Endothelial cell of umbilical vein (primary cell): ENCODE measurements around the gene TMEM98. TPM values are rescaled to one million over a fixed set of nuclear protein-coding genes. Genes with fewer than 3 reads are reported as not detected.

Experiments
- BruUV-seq: library from RNA; stranded (reverse); fragments of 400-500 nt; replicated peaks from 2 replicates; lab custom pipeline; 2021; lab: Mats Ljungman, UMichigan
- CTCF ChIA-PET: fragments of 300-600, 350-600 bp; sonication (Branson Sonifier 250); formaldehyde crosslinking; loops from one replicate; lab custom pipeline; 2021; ENCODE audit warnings: antibody characterized with exemption, inconsistent platforms; lab: Charles Lee
- POLR2A ChIA-PET: fragments of 300-600, 350-600 bp; sonication (Branson Sonifier 250); formaldehyde crosslinking; loops from one replicate; lab custom pipeline; 2021; ENCODE audit warnings: antibody characterized with exemption, inconsistent platforms; lab: Charles Lee
- DNase-seq: peaks from one replicate; pipeline ENCODE4 v3.0.0-alpha.2; 2011; ENCODE audit warnings: low read depth, low spot score
- FAIRE-seq: peaks from 2 replicates; lab custom pipeline; 2011; peaks lifted over from hg19 to GRCh38; lab: Jason Lieb, UNC
- H2AFZ ChIP-seq: 2 replicates; pipeline ENCODE4 v1.6.0; 2012; ENCODE audit warnings: low read depth, low read length, control low read depth, inconsistent platforms
- H3K27ac ChIP-seq: 2 replicates; pipeline ENCODE4 v1.5.1; 2011; ENCODE audit warnings: low read depth, mild to moderate bottlenecking, control low read depth, low read length, moderate library complexity; ENCODE audit not compliant: insufficient read depth
- H3K27me3 ChIP-seq, 2 experiments: 2 replicates each; pipeline versions ENCODE4 v1.6.0 to v1.6.1; 2011; ENCODE audit warnings: low read length in 2 of 2, mixed read lengths in 1 of 2; ENCODE audit not compliant: control insufficient read depth in 2 of 2, insufficient read depth in 2 of 2
- H3K36me3 ChIP-seq, 2 experiments: 2 replicates in 1 of 2; 3 replicates in 1 of 2; pipeline ENCODE4 v1.5.1; 2011; ENCODE audit warnings: low read length in 2 of 2, mild to moderate bottlenecking in 1 of 2, moderate library complexity in 1 of 2; ENCODE audit not compliant: control insufficient read depth in 2 of 2, insufficient read depth in 2 of 2; ENCODE audit errors: extremely low read depth in 1 of 2
- H3K4me1 ChIP-seq: 3 replicates; pipeline ENCODE4 v1.5.1; 2011; ENCODE audit warnings: mild to moderate bottlenecking, low read length; ENCODE audit not compliant: control insufficient read depth, insufficient read depth; ENCODE audit errors: extremely low read depth
- H3K4me2 ChIP-seq: 2 replicates; pipeline ENCODE4 v1.6.1; 2011; ENCODE audit warnings: low read length, control low read depth, mixed read lengths; ENCODE audit not compliant: insufficient read depth
- H3K4me3 ChIP-seq, 3 experiments: fragments of 200-600 bp in 1 of 3; sonication (generic), shearing (Covaris generic) in 1 of 3; replicated peaks in 1 of 3; 2 replicates each; pipeline ENCODE4 v1.5.1; 2011 to 2016; ENCODE audit warnings: control low read depth in 3 of 3, low read length in 3 of 3, mild to moderate bottlenecking in 2 of 3, inconsistent platforms in 1 of 3, low read depth in 1 of 3, moderate library complexity in 1 of 3; ENCODE audit not compliant: insufficient read depth in 1 of 3
- H3K79me2 ChIP-seq: 2 replicates; pipeline ENCODE4 v1.6.0; 2012; ENCODE audit warnings: low read length, inconsistent platforms; ENCODE audit not compliant: control insufficient read depth, insufficient read depth
- H3K9ac ChIP-seq: replicated peaks from 2 replicates; pipeline ENCODE3; 2011; ENCODE audit warnings: low read length, control low read depth; ENCODE audit not compliant: insufficient read depth; ENCODE audit errors: extremely low read depth
- H3K9me1 ChIP-seq: replicated peaks from 3 replicates; pipeline ENCODE4 v1.6.0; 2011; ENCODE audit warnings: mild to moderate bottlenecking, low read length; ENCODE audit not compliant: control insufficient read depth, insufficient read depth; ENCODE audit errors: extremely low read depth
- H3K9me3 ChIP-seq: replicated peaks from 2 replicates; pipeline ENCODE4 v1.5.1; 2012; ENCODE audit warnings: low read length, inconsistent platforms; ENCODE audit not compliant: control insufficient read depth, insufficient read depth
- H4K20me1 ChIP-seq: replicated peaks from 2 replicates; pipeline ENCODE3; 2011; ENCODE audit warnings: mild to moderate bottlenecking, low read length; ENCODE audit not compliant: control insufficient read depth, insufficient read depth; ENCODE audit errors: extremely low read depth
- CTCF ChIP-seq, 2 donors: IDR thresholded peaks; 1 replicate in 1 of 2; 2 replicates in 1 of 2; pipeline ENCODE4 v1.5.1; 2011; ENCODE audit warnings: low read length in 2 of 2, mild to moderate bottlenecking in 2 of 2, moderate library complexity in 2 of 2, control low read depth in 1 of 2, inconsistent platforms in 1 of 2, low read depth in 1 of 2; ENCODE audit not compliant: insufficient read depth in 1 of 2; ENCODE audit errors: extremely low read depth in 1 of 2
- EZH2 ChIP-seq: IDR thresholded peaks from 2 replicates; pipeline ENCODE4 v1.6.1; 2012; ENCODE audit warnings: borderline replicate concordance, low read depth, mild to moderate bottlenecking, moderate library complexity, low read length, inconsistent platforms; ENCODE audit not compliant: severe bottlenecking
- FOS ChIP-seq: IDR thresholded peaks from 2 replicates; pipeline ENCODE4 v1.6.1; 2011; ENCODE audit warnings: mild to moderate bottlenecking, low read length, moderate library complexity, borderline replicate concordance; ENCODE audit not compliant: insufficient read depth
- GATA2 ChIP-seq: IDR thresholded peaks from 2 replicates; pipeline ENCODE4 v1.7.0; 2011; ENCODE audit warnings: low read depth, mild to moderate bottlenecking, moderate library complexity, mixed read lengths, low read length; ENCODE audit not compliant: insufficient read length, insufficient read depth
- JUN ChIP-seq: IDR thresholded peaks from 2 replicates; pipeline ENCODE4 v1.6.1; 2011; ENCODE audit warnings: borderline replicate concordance, low read depth; ENCODE audit not compliant: insufficient read length, insufficient read depth
- MAX ChIP-seq: IDR thresholded peaks from 2 replicates; pipeline ENCODE4 v1.6.1; 2011; ENCODE audit not compliant: insufficient read depth, insufficient read length
- MYC ChIP-seq: IDR thresholded peaks from one replicate; pipeline ENCODE4 v1.6.1; 2011; ENCODE audit warnings: mild to moderate bottlenecking, low read depth, low read length
- POLR2A ChIP-seq: IDR thresholded peaks from 2 replicates; pipeline ENCODE4 v1.6.1; 2012; ENCODE audit warnings: low read depth, mild to moderate bottlenecking, control low read depth, low read length
- POLR2AphosphoS5 ChIP-seq: IDR thresholded peaks from 2 replicates; pipeline ENCODE4 v1.6.1; 2012; ENCODE audit warnings: low read depth, mild to moderate bottlenecking, control low read depth, low read length, moderate library complexity; ENCODE audit not compliant: insufficient read depth
- dilution Hi-C: fragments of 300-500 bp; cut with MboI; formaldehyde crosslinking; loops from one replicate; pipeline ENCODE4 v1.15.0; 2019; ENCODE audit warnings: low sequenced_read_pairs; ENCODE audit not compliant: extremely low pct_ligation_motif_present
- intact Hi-C: fragments of 100-400 bp; cut with micrococcal nuclease; formaldehyde crosslinking; loops from one replicate; pipeline ENCODE4 v1.10.0; 2022
- polyA plus RNA-seq, 4 experiments: library from polyadenylated mRNA; depleted of rRNA in 3 of 4; stranded (reverse) in 3 of 4; unstranded in 1 of 4; fragments of >200 nt; gene quantifications; 2 replicates each; pipeline versions ENCODE4 v1.2.1 to v1.2.3, GENCODE V29; 2011 to 2012; ENCODE audit warnings: missing spikeins in 1 of 4
- total RNA-seq: library from RNA; stranded (reverse); gene quantifications from 2 replicates; pipeline ENCODE4 v1.2.3, GENCODE V29; 2021

Gene TMEM98
- total and polyA plus RNA-seq, 2 donors (not counting 3 experiments of a cell fraction or from before 2014, with no cell fraction given): 83.6 to 456 TPM

- no peak overlapping the region for H2AFZ ChIP-seq
- intact Hi-C loops (loop anchor here (5.0 kb wide), 1 partner anchor 48 kb away; the partner anchor contains the start of gene TMEM98), dilution Hi-C loops (no loop called here)
- H4K20me1 ChIP-seq: no peaks in the 10 kb centered on the region
- TF ChIP-seq FOS (no peak), POLR2A (no peak), EZH2 (no peak)
- no peak overlapping the region for H3K9ac ChIP-seq
- no TSS peak for BruUV-seq
- H3K9me3 ChIP-seq: no peaks in the 10 kb centered on the region
- no peaks in the 10 kb centered on the region for H3K36me3 ChIP-seq
- DNase-seq (no peak), FAIRE-seq (no peak)
- H3K9me1 ChIP-seq: no peaks in the 10 kb centered on the region
- peaks cover 0 to 3% of the 10 kb centered on the region in 2 experiments for H3K27me3 ChIP-seq
- H3K4me3 ChIP-seq: no peak overlapping the region
- peaks cover 17% of the 10 kb centered on the region for H3K4me1 ChIP-seq
- CTCF ChIA-PET: interaction anchor here (2.7 to 9.1 kb wide), 4 partner anchors 31 to 99 kb away, joined by 59 to 420 read pairs (median 96); no protein-coding TSS in a partner anchor
- H3K27ac ChIP-seq: no peak overlapping the region
- no peak overlapping the region for H3K4me2 ChIP-seq
- peaks cover 18% of the 10 kb centered on the region for H3K79me2 ChIP-seq
- POLR2A ChIA-PET: no interaction called here
Observed at GRCh38 chr17:32879134-32879533, 48.8 kb upstream of the TMEM98 start.

GRCh38 chr17:32880671-32881453 lies 47.1 kb upstream of the TMEM98 start:
- Histone ChIP-seq H4K20me1 (no peaks in the 10 kb centered on the region), H3K36me3 (no peaks in the 10 kb centered on the region), H3K4me1 (peaks cover 6% of the 10 kb centered on the region), H3K27me3 (peaks cover 5% of the 10 kb centered on the region in 2 experiments), H3K4me2 (no peak overlapping the region), H3K27ac (no peak overlapping the region), H3K4me3 (no peak overlapping the region), H2AFZ (no peak overlapping the region), H3K9ac (no peak overlapping the region), H3K9me3 (no peaks in the 10 kb centered on the region), H3K79me2 (peaks cover 4% of the 10 kb centered on the region), H3K9me1 (no peaks in the 10 kb centered on the region)
- dilution Hi-C loops (no loop called here), intact Hi-C loops (no loop called here)
- TF ChIP-seq EZH2 (no peak), FOS (no peak), MYC (no peak), POLR2AphosphoS5 (no peak), CTCF (IDR thresholded peaks at IDR 0.05; ENCODE audit: extremely low read depth in 1 of 2, insufficient read depth in 1 of 2, low read depth in 1 of 2, low read length in 2 of 2) (no peak), POLR2A (no peak), JUN (no peak), GATA2 (no peak), MAX (no peak)
- ChIA-PET CTCF (interaction anchor here (1.2 to 9.1 kb wide), 4 partner anchors 29 to 100 kb away, joined by 3 to 420 read pairs (median 4); no protein-coding TSS in a partner anchor), POLR2A (no interaction called here)
- DNase-seq (no peak), FAIRE-seq (no peak)
- no TSS peak for BruUV-seq
